ENCODE measurements around the gene VPS37B. TPM values are rescaled to one million over a fixed set of nuclear protein-coding genes. Genes with fewer than 3 reads are reported as not detected.

The VPS37B gene
- total RNA-seq, 1 experiment from 2014 or later: 37.6 TPM

DNA sequence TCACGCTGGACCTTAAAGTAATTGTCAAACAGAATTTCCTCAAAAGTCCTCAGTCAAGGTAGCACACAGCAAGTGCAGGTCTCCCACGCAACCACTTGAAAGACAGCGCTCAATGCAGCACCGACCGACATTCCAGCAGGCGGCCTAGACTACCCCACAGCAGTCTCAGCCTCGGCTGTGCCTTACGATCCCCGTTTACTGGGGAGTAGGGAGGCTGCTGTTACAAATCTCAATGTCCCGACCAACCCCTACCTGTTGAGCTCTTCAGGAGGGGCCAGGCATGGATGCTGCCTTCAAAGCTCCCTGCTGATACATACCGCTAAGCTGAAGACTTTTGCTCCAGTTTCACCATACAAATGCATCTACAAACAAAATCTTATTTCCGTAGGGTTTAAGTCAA lies 21.8 kb downstream of the VPS37B start:
- no TSS peak for BruUV-seq (replicated peaks)
- intact Hi-C loops (cut with micrococcal nuclease): no loop called here
- CTCF ChIA-PET: interaction anchor here (0.9 to 4.0 kb wide), 3 partner anchors 11 to 79 kb away, joined by 3 to 14 read pairs (median 7); no protein-coding TSS in a partner anchor
- Mint-ChIP-seq H3K27me3 (ENCODE audit: insufficient read depth, unreplicated experiment) (no peaks in the 10 kb centered on the region), H3K36me3 (ENCODE audit: insufficient read depth, unreplicated experiment) (peaks cover 31% of the 10 kb centered on the region), H3K4me3 (ENCODE audit: unreplicated experiment) (no peak overlapping the region), H3K4me1 (ENCODE audit: insufficient read depth, unreplicated experiment) (peaks cover 29% of the 10 kb centered on the region), H3K27ac (ENCODE audit: low read depth, unreplicated experiment) (no peak overlapping the region), H3K9me3 (ENCODE audit: unreplicated experiment) (no peaks in the 10 kb centered on the region)
- TF ChIP-seq, protein P1, sequence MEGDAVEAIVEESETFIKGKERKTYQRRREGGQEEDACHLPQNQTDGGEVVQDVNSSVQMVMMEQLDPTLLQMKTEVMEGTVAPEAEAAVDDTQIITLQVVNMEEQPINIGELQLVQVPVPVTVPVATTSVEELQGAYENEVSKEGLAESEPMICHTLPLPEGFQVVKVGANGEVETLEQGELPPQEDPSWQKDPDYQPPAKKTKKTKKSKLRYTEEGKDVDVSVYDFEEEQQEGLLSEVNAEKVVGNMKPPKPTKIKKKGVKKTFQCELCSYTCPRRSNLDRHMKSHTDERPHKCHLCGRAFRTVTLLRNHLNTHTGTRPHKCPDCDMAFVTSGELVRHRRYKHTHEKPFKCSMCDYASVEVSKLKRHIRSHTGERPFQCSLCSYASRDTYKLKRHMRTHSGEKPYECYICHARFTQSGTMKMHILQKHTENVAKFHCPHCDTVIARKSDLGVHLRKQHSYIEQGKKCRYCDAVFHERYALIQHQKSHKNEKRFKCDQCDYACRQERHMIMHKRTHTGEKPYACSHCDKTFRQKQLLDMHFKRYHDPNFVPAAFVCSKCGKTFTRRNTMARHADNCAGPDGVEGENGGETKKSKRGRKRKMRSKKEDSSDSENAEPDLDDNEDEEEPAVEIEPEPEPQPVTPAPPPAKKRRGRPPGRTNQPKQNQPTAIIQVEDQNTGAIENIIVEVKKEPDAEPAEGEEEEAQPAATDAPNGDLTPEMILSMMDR (IDR thresholded peaks at IDR 0.05; ENCODE audit: unreplicated experiment): no peak
- DNase-seq (ENCODE audit: unreplicated experiment): no peak
- POLR2A ChIA-PET: interaction anchor here (0.6 to 1.1 kb wide), 2 partner anchors 73 to 1802 kb away, joined by 3 to 4 read pairs; no protein-coding TSS in a partner anchor

DNA sequence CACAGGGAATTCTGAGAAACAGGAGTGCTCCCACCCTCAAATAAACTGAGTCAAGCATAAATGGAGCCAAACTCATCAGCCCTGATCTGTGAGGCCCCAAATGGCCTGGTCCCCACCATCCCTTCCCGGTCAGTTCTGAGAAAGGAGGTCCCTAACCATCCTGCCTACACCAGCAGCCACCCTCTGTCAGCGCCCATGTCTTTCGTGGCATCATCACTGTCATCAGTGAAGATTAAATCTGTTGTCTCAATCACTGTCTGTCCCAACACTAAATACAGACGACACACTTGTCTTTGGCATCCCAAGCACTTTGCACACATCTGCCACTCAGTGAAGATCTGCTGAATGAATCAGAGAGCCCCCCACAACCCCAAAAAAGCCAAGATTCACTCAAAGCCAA lies 22.4 kb downstream of the VPS37B start:
- DNase-seq (ENCODE audit: unreplicated experiment): no peak
- no peak overlapping the region for H3K4me3 Mint-ChIP-seq (ENCODE audit: unreplicated experiment)
- no peaks in the 10 kb centered on the region for H3K9me3 Mint-ChIP-seq (ENCODE audit: unreplicated experiment)
- H3K36me3 Mint-ChIP-seq (ENCODE audit: insufficient read depth, unreplicated experiment): peaks cover 36% of the 10 kb centered on the region
- H3K27ac Mint-ChIP-seq (ENCODE audit: low read depth, unreplicated experiment): no peak overlapping the region
- intact Hi-C loops (cut with micrococcal nuclease): no loop called here
- ChIA-PET CTCF (interaction anchor here (1.5 to 4.0 kb wide), 2 partner anchors 13 to 79 kb away, joined by 7 to 14 read pairs; no protein-coding TSS in a partner anchor), POLR2A (interaction anchor here (1.1 to 3.1 kb wide), 3 partner anchors 13 to 74 kb away, joined by 4 to 10 read pairs (median 6); no protein-coding TSS in a partner anchor)
- no peaks in the 10 kb centered on the region for H3K27me3 Mint-ChIP-seq (ENCODE audit: insufficient read depth, unreplicated experiment)
- TF ChIP-seq, protein P1 (IDR thresholded peaks at IDR 0.05; ENCODE audit: unreplicated experiment): no peak
- BruUV-seq (replicated peaks): no TSS peak
- peaks cover 29% of the 10 kb centered on the region for H3K4me1 Mint-ChIP-seq (ENCODE audit: insufficient read depth, unreplicated experiment)

DNA sequence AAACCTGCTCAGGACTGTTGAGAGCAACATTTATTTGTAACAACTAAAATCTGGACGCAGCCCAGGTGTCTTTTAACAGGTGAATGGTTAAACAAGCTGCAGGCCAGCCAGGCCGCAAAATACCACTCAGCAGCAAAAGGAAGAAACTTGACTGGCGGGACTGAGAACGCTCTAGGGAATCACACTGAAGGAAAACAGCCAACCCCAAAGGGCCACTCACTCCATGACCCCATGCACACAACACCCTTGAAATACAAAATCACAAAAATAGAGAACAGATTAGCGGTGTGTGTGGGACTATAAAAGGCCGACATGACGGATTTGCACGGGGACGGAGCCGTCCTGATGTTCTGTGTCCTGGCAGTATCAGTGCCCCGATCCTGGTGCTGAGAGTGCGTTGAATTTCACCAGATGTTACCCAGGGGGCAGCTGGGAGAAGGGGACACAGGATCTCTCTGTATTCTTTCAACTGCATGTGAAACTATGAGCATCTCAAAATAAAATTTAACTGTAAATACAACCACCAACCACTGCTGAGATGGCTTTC lies 23.0 kb downstream of the VPS37B start:
- intact Hi-C loops (cut with micrococcal nuclease): no loop called here
- no peaks in the 10 kb centered on the region for H3K9me3 Mint-ChIP-seq (ENCODE audit: unreplicated experiment)
- POLR2A ChIA-PET: interaction anchor here (0.8 to 6.1 kb wide), 6 partner anchors 12 to 30 kb away, joined by 3 to 53 read pairs (median 8); no protein-coding TSS in a partner anchor
- H3K27ac Mint-ChIP-seq (ENCODE audit: low read depth, unreplicated experiment): peak overlapping the region; percentile 84
- no peaks in the 10 kb centered on the region for H3K27me3 Mint-ChIP-seq (ENCODE audit: insufficient read depth, unreplicated experiment)
- no peak overlapping the region for H3K4me3 Mint-ChIP-seq (ENCODE audit: unreplicated experiment)
- CTCF ChIA-PET: interaction anchor here (0.9 to 4.0 kb wide), 5 partner anchors 12 to 74 kb away, joined by 3 to 14 read pairs (median 7); no protein-coding TSS in a partner anchor
- H3K36me3 Mint-ChIP-seq (ENCODE audit: insufficient read depth, unreplicated experiment): peaks cover 43% of the 10 kb centered on the region
- no TSS peak for BruUV-seq (replicated peaks)
- DNase-seq (ENCODE audit: unreplicated experiment): no peak
- TF ChIP-seq, protein P1 (IDR thresholded peaks at IDR 0.05; ENCODE audit: unreplicated experiment): no peak
- H3K4me1 Mint-ChIP-seq (ENCODE audit: insufficient read depth, unreplicated experiment): peaks cover 35% of the 10 kb centered on the region

DNA sequence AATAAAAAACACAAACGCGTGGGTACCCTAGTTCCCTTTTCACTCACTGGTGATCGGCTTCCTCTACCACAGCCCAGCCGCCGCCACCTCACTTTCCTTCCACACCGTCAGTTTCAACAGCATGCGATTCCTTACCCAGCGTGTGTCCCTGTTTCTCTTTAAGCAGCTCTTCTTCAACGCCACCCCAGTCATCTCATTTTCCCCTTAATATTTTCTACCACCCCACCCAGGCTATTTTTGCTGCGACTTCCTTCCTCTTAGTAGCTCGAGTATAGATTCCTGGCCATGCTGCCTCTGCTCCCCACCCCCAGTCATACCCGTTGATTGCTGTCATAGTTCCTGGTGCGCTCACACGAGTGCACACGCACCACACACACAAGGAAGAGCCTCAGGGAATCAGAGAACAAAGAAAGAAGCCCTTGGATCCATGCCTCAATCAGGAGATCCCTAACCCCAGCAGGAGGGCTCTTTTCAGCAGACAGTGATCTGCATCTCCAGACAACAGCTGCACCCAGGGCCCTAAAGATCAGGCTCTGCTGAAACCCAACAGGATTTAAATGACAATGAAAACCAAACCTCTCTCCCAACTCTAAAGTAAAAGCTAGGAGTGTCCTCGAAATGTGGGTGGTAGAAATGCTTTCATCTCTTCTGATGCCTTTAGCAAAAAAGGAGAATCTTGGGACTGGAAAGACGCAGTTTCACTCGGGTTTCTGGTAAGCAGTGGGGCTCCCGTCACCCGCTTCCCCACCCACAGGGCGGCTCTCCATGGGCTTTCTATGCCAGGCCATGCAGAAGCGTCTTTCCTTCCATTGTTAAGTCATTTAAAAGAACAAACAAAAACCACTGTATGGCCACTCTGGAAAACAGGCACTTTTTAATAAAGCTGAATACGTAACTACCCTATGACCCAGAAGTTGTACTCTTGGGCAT lies 23.8 kb downstream of the VPS37B start:
- intact Hi-C loops (cut with micrococcal nuclease): no loop called here
- Mint-ChIP-seq H3K9me3 (ENCODE audit: unreplicated experiment) (no peaks in the 10 kb centered on the region), H3K4me3 (ENCODE audit: unreplicated experiment) (peak overlapping the region; percentile 54), H3K27ac (ENCODE audit: low read depth, unreplicated experiment) (peak overlapping the region; percentile 84), H3K36me3 (ENCODE audit: insufficient read depth, unreplicated experiment) (peaks cover 51% of the 10 kb centered on the region), H3K27me3 (ENCODE audit: insufficient read depth, unreplicated experiment) (no peaks in the 10 kb centered on the region), H3K4me1 (ENCODE audit: insufficient read depth, unreplicated experiment) (peaks cover 35% of the 10 kb centered on the region)
- ChIA-PET CTCF (interaction anchor here (0.8 to 4.0 kb wide), 9 partner anchors 8 to 81 kb away, joined by 3 to 14 read pairs (median 5); no protein-coding TSS in a partner anchor), POLR2A (interaction anchor here (0.8 to 6.1 kb wide), 11 partner anchors 10 to 361 kb away, joined by 3 to 53 read pairs (median 8); partner anchors contain the start of genes HIP1R, MPHOSPH9 and MTRFR)
- BruUV-seq (replicated peaks): no TSS peak
- no peak for DNase-seq (ENCODE audit: unreplicated experiment)
- TF ChIP-seq, protein P1 (IDR thresholded peaks at IDR 0.05; ENCODE audit: unreplicated experiment): no peak

Data from MCF 10A (cell line).